ENCODE results near the gene FBLN1.
"Not testable (repeated sequence)": the region's sequence is repeated elsewhere in the genome, so short reads cannot be mapped to it uniquely, and the experiment has no call there.

The FBLN1 gene

DNA sequence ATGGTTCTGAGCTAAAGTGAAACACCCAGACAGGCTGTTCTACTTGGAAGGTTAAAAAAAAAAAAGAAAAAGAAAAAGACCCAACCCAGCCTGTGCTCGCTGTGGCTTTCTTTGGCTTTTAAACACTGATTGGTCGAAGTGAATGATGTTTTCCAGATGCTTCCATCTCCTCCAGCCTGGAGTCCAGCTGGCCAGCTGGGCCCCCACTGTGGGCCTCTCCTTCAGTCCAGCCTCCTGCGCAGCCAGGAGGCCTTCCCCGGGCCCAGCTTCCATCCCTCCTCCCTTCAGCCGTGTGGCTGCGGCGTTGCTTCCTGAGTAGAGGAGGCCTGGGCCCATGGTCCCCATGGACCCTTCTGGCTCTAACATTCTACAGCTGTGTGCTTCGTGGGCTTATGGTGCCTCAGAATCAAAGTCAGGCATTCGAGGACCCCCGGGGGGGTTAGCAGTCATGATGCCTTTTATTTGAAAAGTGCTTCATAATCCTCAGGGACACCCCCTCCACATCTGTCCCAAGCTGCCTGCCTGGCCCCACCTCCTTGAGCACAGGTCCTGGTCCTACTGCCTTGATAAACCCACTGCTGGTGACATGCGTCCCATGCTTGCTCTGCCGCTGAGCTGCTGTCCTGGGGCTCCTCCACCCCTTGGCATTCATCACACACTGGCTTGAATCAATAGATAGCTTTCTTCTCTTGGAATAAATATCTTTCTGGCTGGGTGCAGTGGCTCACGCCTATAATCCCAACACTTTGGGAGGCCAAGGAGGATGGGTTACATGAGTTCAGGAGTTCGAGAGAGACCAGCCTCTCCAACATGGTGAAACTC, 42.2 kb upstream of the FBLN1 start:
- Histone ChIP-seq H3K4ac (ENCODE audit: low read depth, low read length) (no peak overlapping the region), H2BK120ac (ENCODE audit: insufficient read depth, low read length, poor library complexity) (peak overlapping the region; percentile 37), H2BK12ac (ENCODE audit: low read length) (peak overlapping the region; percentile 72), H2AFZ (ENCODE audit: insufficient read depth, low read length, poor library complexity) (no peak overlapping the region), H2AK5ac (ENCODE audit: low read length) (peak overlapping the region; percentile 79), H3K79me2 (ENCODE audit: control insufficient read depth, insufficient read depth, low read length, poor library complexity) (no peaks in the 10 kb centered on the region), H3K4me3 (ENCODE audit: low read depth, low read length) (no peak overlapping the region), H3K4me1 (ENCODE audit: control insufficient read depth in 1 of 2, insufficient read depth in 2 of 2, low read length in 2 of 2) (peaks cover 6 to 12% of the 10 kb centered on the region in 2 experiments), H4K8ac (ENCODE audit: low read depth, low read length) (peak overlapping the region; percentile 43), H3K18ac (ENCODE audit: low read length) (peak overlapping the region; percentile 67), H3K9me3 (ENCODE audit: insufficient read depth, low read depth, low read length) (no peaks in the 10 kb centered on the region), H4K91ac (ENCODE audit: low read depth, low read length) (peak overlapping the region; percentile 90), H3K9ac (ENCODE audit: low read length) (no peak overlapping the region), H3K23ac (ENCODE audit: low read length) (no peak overlapping the region), H3K36me3 (ENCODE audit: control insufficient read depth in 1 of 2, insufficient read depth in 2 of 2, low read length in 2 of 2) (no peaks in the 10 kb centered on the region), H2BK5ac (ENCODE audit: low read depth, low read length, poor library complexity) (peak overlapping the region; percentile 62), H3K14ac (ENCODE audit: low read length) (peak overlapping the region; percentile 78), H4K12ac (ENCODE audit: low read depth, low read length) (no peak overlapping the region), H3K27me3 (ENCODE audit: insufficient read depth, low read length) (no peaks in the 10 kb centered on the region), H3K4me2 (ENCODE audit: low read length) (no peak overlapping the region), H3K27ac (ENCODE audit: low read depth, low read length) (no peak overlapping the region), H3K79me1 (ENCODE audit: low read length) (peaks cover 15% of the 10 kb centered on the region)
- DNase-seq: no peak
- no CpG with 5 or more reads among the region's 14 CpGs for WGBS (ENCODE audit: extremely low coverage, insufficient coverage, insufficient read length)

DNA sequence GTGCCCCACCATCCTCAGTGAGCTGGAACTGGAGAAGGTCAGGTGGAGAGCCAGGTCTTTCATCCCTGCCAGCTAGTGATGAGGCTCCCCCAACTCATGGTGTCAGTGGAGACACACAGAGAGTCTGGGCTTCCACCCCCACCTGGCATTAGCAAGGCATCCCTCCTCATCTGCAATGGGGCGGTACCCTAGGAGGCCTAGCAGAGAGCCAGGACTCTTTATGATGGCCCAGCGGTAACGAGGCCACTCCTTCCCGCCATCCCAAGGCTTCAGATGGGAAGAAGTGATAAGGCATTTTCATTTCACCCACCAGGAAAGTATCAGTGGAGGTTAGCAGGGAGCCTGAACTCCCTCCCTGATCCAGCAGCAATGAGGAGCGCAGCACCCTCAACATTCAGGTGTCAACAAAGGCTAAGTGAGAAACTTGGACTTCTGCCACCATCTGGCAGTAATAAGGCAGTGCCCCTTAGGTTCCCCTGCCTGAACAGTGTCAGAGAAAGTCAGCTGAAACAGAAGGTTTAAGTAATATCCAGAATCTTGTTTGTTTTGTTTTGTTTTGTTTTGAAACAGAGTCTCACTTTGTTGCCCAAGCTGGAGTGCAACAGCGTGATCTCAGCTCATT, 40.5 kb upstream of the FBLN1 start:
- peak in 1 of 2 donors; percentile 82 for DNase-seq
- H3K18ac ChIP-seq (ENCODE audit: low read length): peak overlapping the region; percentile 42
- H3K9me3 ChIP-seq (ENCODE audit: insufficient read depth, low read depth, low read length): no peaks in the 10 kb centered on the region
- WGBS (ENCODE audit: extremely low coverage, insufficient coverage, insufficient read length): no CpG with 5 or more reads among the region's 6 CpGs
- no peaks in the 10 kb centered on the region for H3K36me3 ChIP-seq (ENCODE audit: control insufficient read depth in 1 of 2, insufficient read depth in 2 of 2, low read length in 2 of 2)
- no peak overlapping the region for H4K8ac ChIP-seq (ENCODE audit: low read depth, low read length)
- no peak overlapping the region for H2AFZ ChIP-seq (ENCODE audit: insufficient read depth, low read length, poor library complexity)
- H4K12ac ChIP-seq (ENCODE audit: low read depth, low read length): no peak overlapping the region
- H3K23ac ChIP-seq (ENCODE audit: low read length): no peak overlapping the region
- no peak overlapping the region for H3K27ac ChIP-seq (ENCODE audit: low read depth, low read length)
- no peak overlapping the region for H3K4me2 ChIP-seq (ENCODE audit: low read length)
- H3K4me1 ChIP-seq (ENCODE audit: control insufficient read depth in 1 of 2, insufficient read depth in 2 of 2, low read length in 2 of 2): peaks cover 2 to 10% of the 10 kb centered on the region in 2 experiments
- peak overlapping the region; percentile 53 for H4K91ac ChIP-seq (ENCODE audit: low read depth, low read length)
- H3K27me3 ChIP-seq (ENCODE audit: insufficient read depth, low read length): no peaks in the 10 kb centered on the region
- no peak overlapping the region for H3K9ac ChIP-seq (ENCODE audit: low read length)
- peaks cover 12% of the 10 kb centered on the region for H3K79me1 ChIP-seq (ENCODE audit: low read length)
- peak overlapping the region; percentile 64 for H2BK120ac ChIP-seq (ENCODE audit: insufficient read depth, low read length, poor library complexity)
- H2BK5ac ChIP-seq (ENCODE audit: low read depth, low read length, poor library complexity): peak overlapping the region; percentile 37
- H3K4ac ChIP-seq (ENCODE audit: low read depth, low read length): peak overlapping the region; percentile 5
- no peak overlapping the region for H3K14ac ChIP-seq (ENCODE audit: low read length)
- no peaks in the 10 kb centered on the region for H3K79me2 ChIP-seq (ENCODE audit: control insufficient read depth, insufficient read depth, low read length, poor library complexity)
- H2BK12ac ChIP-seq (ENCODE audit: low read length): peak overlapping the region; percentile 78
- H2AK5ac ChIP-seq (ENCODE audit: low read length): peak overlapping the region; percentile 75
- H3K4me3 ChIP-seq (ENCODE audit: low read depth, low read length): no peak overlapping the region

DNA sequence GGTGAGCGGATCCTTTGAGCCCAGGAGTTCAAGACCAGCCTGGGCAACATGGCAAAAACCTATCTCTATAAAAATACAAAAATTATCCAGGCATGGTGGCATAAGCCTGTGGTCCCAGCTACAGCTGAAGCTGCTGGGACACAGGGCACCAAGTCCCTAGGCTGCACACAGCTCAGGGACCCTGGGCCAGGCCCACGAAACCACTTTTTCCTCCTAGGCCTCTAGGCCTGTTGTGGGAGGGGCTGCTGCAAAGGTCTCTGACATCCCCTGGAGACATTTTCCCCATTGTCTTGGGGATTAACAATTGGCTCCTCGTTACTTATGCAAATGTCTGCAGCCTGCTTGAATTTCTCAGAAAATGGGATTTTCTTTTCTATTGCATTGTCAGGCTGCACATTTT, 39.0 kb upstream of the FBLN1 start:
- not testable (repeated sequence) for H4K12ac ChIP-seq (ENCODE audit: low read depth, low read length); H3K9me3 ChIP-seq (ENCODE audit: insufficient read depth, low read depth, low read length); H3K36me3 ChIP-seq (ENCODE audit: control insufficient read depth in 1 of 2, insufficient read depth in 2 of 2, low read length in 2 of 2); H3K23ac ChIP-seq (ENCODE audit: low read length); H3K4me3 ChIP-seq (ENCODE audit: low read depth, low read length); H3K14ac ChIP-seq (ENCODE audit: low read length); H3K27ac ChIP-seq (ENCODE audit: low read depth, low read length); H4K91ac ChIP-seq (ENCODE audit: low read depth, low read length); DNase-seq; H3K18ac ChIP-seq (ENCODE audit: low read length); H4K8ac ChIP-seq (ENCODE audit: low read depth, low read length); H2AFZ ChIP-seq (ENCODE audit: insufficient read depth, low read length, poor library complexity); H3K79me2 ChIP-seq (ENCODE audit: control insufficient read depth, insufficient read depth, low read length, poor library complexity); H2BK12ac ChIP-seq (ENCODE audit: low read length); H3K4me2 ChIP-seq (ENCODE audit: low read length); H2BK120ac ChIP-seq (ENCODE audit: insufficient read depth, low read length, poor library complexity); H3K4ac ChIP-seq (ENCODE audit: low read depth, low read length); H3K9ac ChIP-seq (ENCODE audit: low read length); H2AK5ac ChIP-seq (ENCODE audit: low read length); H2BK5ac ChIP-seq (ENCODE audit: low read depth, low read length, poor library complexity); H3K27me3 ChIP-seq (ENCODE audit: insufficient read depth, low read length)
- peaks cover 2 to 13% of the 10 kb centered on the region in 2 experiments for H3K4me1 ChIP-seq (ENCODE audit: control insufficient read depth in 1 of 2, insufficient read depth in 2 of 2, low read length in 2 of 2)
- H3K79me1 ChIP-seq (ENCODE audit: low read length): peaks cover 15% of the 10 kb centered on the region
- no CpG with 5 or more reads among the region's 3 CpGs for WGBS (ENCODE audit: extremely low coverage, insufficient coverage, insufficient read length)

DNA sequence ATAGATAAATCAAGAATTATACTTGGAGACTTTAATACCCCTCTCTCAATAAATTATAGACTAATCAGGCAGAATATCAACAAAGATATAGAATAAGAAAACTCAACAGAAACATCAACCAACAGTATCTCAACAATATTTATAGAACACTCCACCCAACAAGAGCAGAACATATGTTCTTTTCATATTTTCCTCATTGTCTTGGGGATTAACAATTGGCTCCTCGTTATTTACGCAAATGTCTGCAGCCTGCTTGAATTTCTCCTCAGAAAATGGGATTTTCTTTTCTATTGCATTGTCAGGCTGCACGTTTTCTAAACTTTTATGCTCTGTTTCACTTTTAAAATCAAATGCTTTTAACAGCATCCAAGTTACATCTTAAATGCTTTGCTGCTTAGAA, 37.0 kb upstream of the FBLN1 start:
- Histone ChIP-seq H3K9ac (ENCODE audit: low read length) (no peak overlapping the region), H3K14ac (ENCODE audit: low read length) (no peak overlapping the region), H3K36me3 (ENCODE audit: control insufficient read depth in 1 of 2, insufficient read depth in 2 of 2, low read length in 2 of 2) (no peaks in the 10 kb centered on the region), H3K27me3 (ENCODE audit: insufficient read depth, low read length) (no peaks in the 10 kb centered on the region), H4K12ac (ENCODE audit: low read depth, low read length) (no peak overlapping the region), H2BK5ac (ENCODE audit: low read depth, low read length, poor library complexity) (no peak overlapping the region), H2AK5ac (ENCODE audit: low read length) (no peak overlapping the region), H2AFZ (ENCODE audit: insufficient read depth, low read length, poor library complexity) (no peak overlapping the region), H3K4me1 (ENCODE audit: control insufficient read depth in 1 of 2, insufficient read depth in 2 of 2, low read length in 2 of 2) (peaks cover 5 to 14% of the 10 kb centered on the region in 2 experiments), H3K4me2 (ENCODE audit: low read length) (no peak overlapping the region), H3K79me2 (ENCODE audit: control insufficient read depth, insufficient read depth, low read length, poor library complexity) (no peaks in the 10 kb centered on the region), H3K4ac (ENCODE audit: low read depth, low read length) (no peak overlapping the region), H3K4me3 (ENCODE audit: low read depth, low read length) (no peak overlapping the region), H4K91ac (ENCODE audit: low read depth, low read length) (no peak overlapping the region), H3K9me3 (ENCODE audit: insufficient read depth, low read depth, low read length) (no peaks in the 10 kb centered on the region), H3K27ac (ENCODE audit: low read depth, low read length) (no peak overlapping the region), H2BK120ac (ENCODE audit: insufficient read depth, low read length, poor library complexity) (no peak overlapping the region), H4K8ac (ENCODE audit: low read depth, low read length) (no peak overlapping the region), H3K18ac (ENCODE audit: low read length) (no peak overlapping the region), H3K23ac (ENCODE audit: low read length) (no peak overlapping the region), H2BK12ac (ENCODE audit: low read length) (no peak overlapping the region), H3K79me1 (ENCODE audit: low read length) (peaks cover 22% of the 10 kb centered on the region)
- no CpG with 5 or more reads among the region's 3 CpGs for WGBS (ENCODE audit: extremely low coverage, insufficient coverage, insufficient read length)
- no peak for DNase-seq

Measured in trophoblast cell (in vitro differentiated cells and primary cell).